HepG2 (cell line): ENCODE data around the gene FAM131A. TPM values are rescaled to one million over a fixed set of nuclear protein-coding genes. Genes with fewer than 3 reads are reported as not detected.

Source experiments
- ARNT ChIP-seq: fragments of 450-650 bp; IDR thresholded peaks from 2 replicates; pipeline ENCODE4 v1.6.1; 2017
- FOXP1 ChIP-seq, 2 experiments: fragments of 450-650 bp in 1 of 2; IDR thresholded peaks; 2 replicates each; pipeline ENCODE4 v1.6.1; 2017 to 2018; ENCODE audit warnings: antibody characterized with exemption in 1 of 2
- GATA4 ChIP-seq: sonication (generic); IDR thresholded peaks from 2 replicates; pipeline ENCODE4 v1.6.1; 2016; ENCODE audit warnings: antibody characterized with exemption, low read depth, borderline replicate concordance
- GATAD2A ChIP-seq: IDR thresholded peaks from 2 replicates; pipeline ENCODE4 v1.6.1; 2016
- JUND ChIP-seq: sonication (generic); formaldehyde crosslinking; IDR thresholded peaks from 2 replicates; pipeline ENCODE4 v1.8.0; 2022; ENCODE audit warnings: mild to moderate bottlenecking, missing genetic modification reagents
- PHF21A ChIP-seq: sonication (generic); formaldehyde crosslinking; IDR thresholded peaks from 2 replicates; pipeline ENCODE4 v1.5.0; 2020; ENCODE audit warnings: mild to moderate bottlenecking, missing genetic modification reagents
- RBM22 ChIP-seq: fragments of 200-400 bp; formaldehyde crosslinking; optimal IDR thresholded peaks from 2 replicates; pipeline ENCODE3; 2017; ENCODE audit warnings: mild to moderate bottlenecking, low read length, moderate library complexity
- RFXAP ChIP-seq: sonication (generic); formaldehyde crosslinking; IDR thresholded peaks from 2 replicates; pipeline ENCODE4 v1.4.0; 2020; ENCODE audit warnings: missing genetic modification reagents, borderline replicate concordance
- SOX5 ChIP-seq: IDR thresholded peaks from 2 replicates; pipeline ENCODE4 v1.6.1; 2016; ENCODE audit warnings: borderline replicate concordance
- THAP9 ChIP-seq: sonication (generic); formaldehyde crosslinking; IDR thresholded peaks from 2 replicates; pipeline ENCODE4; 2020; ENCODE audit warnings: missing genetic modification reagents, mild to moderate bottlenecking, borderline replicate concordance
- ZBTB20 ChIP-seq: sonication (generic); formaldehyde crosslinking; IDR thresholded peaks from 2 replicates; pipeline ENCODE4 v1.8.1; 2023; ENCODE audit warnings: missing genetic modification reagents, low read depth, mild to moderate bottlenecking, borderline replicate concordance
- ZNF292 ChIP-seq: sonication (generic); formaldehyde crosslinking; IDR thresholded peaks from 2 replicates; pipeline ENCODE4 v1.8.1; 2022; ENCODE audit warnings: mild to moderate bottlenecking, low read depth, missing genetic modification reagents, borderline replicate concordance
- ZNF407 ChIP-seq: sonication (generic); formaldehyde crosslinking; IDR thresholded peaks from one replicate; pipeline ENCODE4 v1.5.1; 2020; ENCODE audit warnings: mild to moderate bottlenecking, missing genetic modification reagents; ENCODE audit errors: not compliant biosample characterization
- ZNF580 ChIP-seq: IDR thresholded peaks from 2 replicates; pipeline ENCODE4 v1.6.1; 2016; ENCODE audit warnings: low read depth, borderline replicate concordance
- ZSCAN25 ChIP-seq: sonication (generic); formaldehyde crosslinking; IDR thresholded peaks from 2 replicates; pipeline ENCODE4 v1.8.0; 2022; ENCODE audit warnings: mild to moderate bottlenecking, missing genetic modification reagents
- polyA plus RNA-seq, 8 experiments: library from polyadenylated mRNA; depleted of rRNA in 3 of 8; stranded (reverse) in 7 of 8; unstranded in 1 of 8; fragments of >200 nt; fragmentation: Illumina TruSeq in 4 of 8; extraction: Trizol in 4 of 8; gene quantifications; 2 replicates each; pipeline versions ENCODE4 v1.2.1 to v1.2.3, GENCODE V29; 2011 to 2016; ENCODE audit warnings: low read depth in 4 of 8, missing spikeins in 1 of 8, mixed read lengths in 1 of 8; ENCODE audit not compliant: insufficient read depth in 1 of 8
- total RNA-seq, 5 experiments: library from RNA; depleted of rRNA; stranded (reverse); fragments of >200 nt; fragmentation: Illumina TruSeq; extraction: Trizol; gene quantifications; 2 replicates each; pipeline ENCODE4 v1.2.3, GENCODE V29; 2016; ENCODE audit warnings: low read depth in 1 of 5

The FAM131A gene
- total and polyA plus RNA-seq, 2 of the 13 experiments (the other 11 are each of a cell fraction or from before 2014, with no cell fraction given), result 9.2 to 9.3 TPM

GRCh38 chr3:184335661-184336546 lies 1.5 kb upstream of the FAM131A start (continued):
- TF ChIP-seq THAP9, result 0 out of 2 replicates have a peak, but pooled peaks have one; percentile 34
- TF ChIP-seq ZNF580 (CRISPR knock-in tag), result no peak
- no peak for TF ChIP-seq PHF21A (CRISPR knock-in tag)
- no peak for TF ChIP-seq ZNF292 (CRISPR knock-in tag)
- TF ChIP-seq GATA4, result no peak
- no peak for TF ChIP-seq RFXAP (CRISPR knock-in tag)
- TF ChIP-seq ZNF407 (CRISPR knock-in tag), result peak; percentile 35
- TF ChIP-seq SOX5 (CRISPR knock-in tag), result 0 out of 2 replicates have a peak, but pooled peaks have one; percentile 20
- peak; percentile 86 for TF ChIP-seq ZSCAN25 (CRISPR knock-in tag)
- peak; percentile 59; the same call in 1 of the 2 replicates for TF ChIP-seq JUND (CRISPR knock-in tag)
- TF ChIP-seq ARNT, result no peak
- no peak for TF ChIP-seq ZBTB20 (CRISPR knock-in tag)
- TF ChIP-seq RBM22, result peak; percentile 99
- peak; percentile 41 for TF ChIP-seq GATAD2A (CRISPR knock-in tag)
- no peak for TF ChIP-seq FOXP1 (IDR thresholded peaks at IDR 0.05)
- no peak for TF ChIP-seq FOXP1 (CRISPR knock-in tag; IDR thresholded peaks at IDR 0.05)
